Adrenal gland (tissue), 5 donors: Measurements from ENCODE around the gene KRTAP20-4.

Source experiments
- POLR2A ChIP-seq, 2 donors: fragments of 450-650 bp; IDR thresholded peaks; one replicate each; pipeline ENCODE4 v1.6.1; 2017; ENCODE audit warnings: antibody characterized with exemption in 2 of 2, mild to moderate bottlenecking in 2 of 2, moderate library complexity in 1 of 2
- TF ChIP-seq, protein P1 (sequence below), 6 experiments: fragments of 450-650 bp in 4 of 6; fragments of 200-600 bp in 2 of 6; sonication (generic) in 1 of 6; IDR thresholded peaks; 1 replicate in 5 of 6; 2 replicates in 1 of 6; pipeline versions ENCODE4 v1.5.1 to v1.8.0; 2016 to 2021; ENCODE audit warnings: antibody characterized with exemption in 6 of 6, mild to moderate bottlenecking in 2 of 6, moderate library complexity in 1 of 6
- donor health status: DM: no; HTN: no; CAD: no.

DNA sequence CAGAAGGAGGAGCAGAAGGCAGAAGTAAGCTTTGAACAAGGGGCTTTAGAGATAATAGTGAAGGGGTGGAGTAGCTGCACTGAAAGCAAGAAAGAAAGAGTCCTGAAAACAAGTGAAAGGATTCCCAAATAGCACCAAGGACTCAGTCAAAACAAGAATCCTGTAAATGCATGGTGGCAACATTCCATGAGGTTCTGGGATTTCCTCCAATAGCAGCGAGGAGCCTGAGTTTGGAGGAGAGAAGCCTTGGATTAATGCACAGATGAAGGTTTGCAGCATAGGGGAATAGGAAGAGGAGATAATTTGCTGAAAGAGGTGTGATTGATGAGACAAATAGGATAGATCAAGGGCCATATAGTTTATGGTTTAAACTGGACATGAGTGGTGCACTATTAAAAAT is 41.1 kb upstream of the KRTAP20-4 start:
- TF ChIP-seq, protein P1, sequence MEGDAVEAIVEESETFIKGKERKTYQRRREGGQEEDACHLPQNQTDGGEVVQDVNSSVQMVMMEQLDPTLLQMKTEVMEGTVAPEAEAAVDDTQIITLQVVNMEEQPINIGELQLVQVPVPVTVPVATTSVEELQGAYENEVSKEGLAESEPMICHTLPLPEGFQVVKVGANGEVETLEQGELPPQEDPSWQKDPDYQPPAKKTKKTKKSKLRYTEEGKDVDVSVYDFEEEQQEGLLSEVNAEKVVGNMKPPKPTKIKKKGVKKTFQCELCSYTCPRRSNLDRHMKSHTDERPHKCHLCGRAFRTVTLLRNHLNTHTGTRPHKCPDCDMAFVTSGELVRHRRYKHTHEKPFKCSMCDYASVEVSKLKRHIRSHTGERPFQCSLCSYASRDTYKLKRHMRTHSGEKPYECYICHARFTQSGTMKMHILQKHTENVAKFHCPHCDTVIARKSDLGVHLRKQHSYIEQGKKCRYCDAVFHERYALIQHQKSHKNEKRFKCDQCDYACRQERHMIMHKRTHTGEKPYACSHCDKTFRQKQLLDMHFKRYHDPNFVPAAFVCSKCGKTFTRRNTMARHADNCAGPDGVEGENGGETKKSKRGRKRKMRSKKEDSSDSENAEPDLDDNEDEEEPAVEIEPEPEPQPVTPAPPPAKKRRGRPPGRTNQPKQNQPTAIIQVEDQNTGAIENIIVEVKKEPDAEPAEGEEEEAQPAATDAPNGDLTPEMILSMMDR (IDR thresholded peaks at IDR 0.05): no peak
- no peak for TF ChIP-seq POLR2A (IDR thresholded peaks at IDR 0.05)
